ENCODE results near the gene IKZF1.
A peak's percentile ranks its signal among the peaks of the same experiment; 100 is the strongest.

Gene IKZF1

GRCh38 chr7:50332241-50333165, 28.0 kb downstream of the IKZF1 start:
- no peak for DNase-seq (ENCODE audit: low read depth in 1 of 2, low spot score in 1 of 2)
- peak overlapping the region; percentile 49 for H3K27ac ChIP-seq (replicated peaks)
- no peaks in the 10 kb centered on the region for H3K27me3 ChIP-seq (ENCODE audit: insufficient read depth, poor library complexity, severe bottlenecking)
- TF ChIP-seq CTCF (IDR thresholded peaks at IDR 0.05; ENCODE audit: insufficient read depth, low read length), result no peak
- no peak for TF ChIP-seq GABPA (IDR thresholded peaks at IDR 0.05; ENCODE audit: low read depth)
- TF ChIP-seq REST (IDR thresholded peaks at IDR 0.05; ENCODE audit: insufficient replicate concordance, low read depth), result no peak
- no peak for TF ChIP-seq SPI1 (IDR thresholded peaks at IDR 0.05; ENCODE audit: borderline replicate concordance, low read depth)
- no peak for TF ChIP-seq POLR2AphosphoS5 (IDR thresholded peaks at IDR 0.05; ENCODE audit: low read depth)
- no peak overlapping the region for H3K4me3 ChIP-seq (replicated peaks; ENCODE audit: insufficient read depth, low read length)

- Histone ChIP-seq H3K27me3 (ENCODE audit: insufficient read depth, poor library complexity, severe bottlenecking) (no peaks in the 10 kb centered on the region), H3K27ac (replicated peaks) (peak overlapping the region; percentile 49), H3K4me3 (replicated peaks; ENCODE audit: insufficient read depth, low read length) (no peak overlapping the region)
- TF ChIP-seq CTCF (IDR thresholded peaks at IDR 0.05; ENCODE audit: insufficient read depth, low read length) (no peak), GABPA (IDR thresholded peaks at IDR 0.05; ENCODE audit: low read depth) (no peak), REST (IDR thresholded peaks at IDR 0.05; ENCODE audit: insufficient replicate concordance, low read depth) (no peak), SPI1 (IDR thresholded peaks at IDR 0.05; ENCODE audit: borderline replicate concordance, low read depth) (no peak), POLR2AphosphoS5 (IDR thresholded peaks at IDR 0.05; ENCODE audit: low read depth) (no peak; the same call in 1 of the 2 replicates)
- DNase-seq (ENCODE audit: low read depth in 1 of 2, low spot score in 1 of 2), result peak in 1 of 2 experiments; percentile 80
Measured at GRCh38 chr7:50333221-50333651, 28.7 kb downstream of the IKZF1 start.

- no peak overlapping the region for H3K4me3 ChIP-seq (replicated peaks; ENCODE audit: insufficient read depth, low read length)
- TF ChIP-seq SPI1 (IDR thresholded peaks at IDR 0.05; ENCODE audit: borderline replicate concordance, low read depth) (no peak), POLR2AphosphoS5 (IDR thresholded peaks at IDR 0.05; ENCODE audit: low read depth) (no peak), GABPA (IDR thresholded peaks at IDR 0.05; ENCODE audit: low read depth) (no peak), REST (IDR thresholded peaks at IDR 0.05; ENCODE audit: insufficient replicate concordance, low read depth) (no peak), CTCF (IDR thresholded peaks at IDR 0.05; ENCODE audit: insufficient read depth, low read length) (no peak)
- no peaks in the 10 kb centered on the region for H3K27me3 ChIP-seq (ENCODE audit: insufficient read depth, poor library complexity, severe bottlenecking)
- DNase-seq (ENCODE audit: low read depth in 1 of 2, low spot score in 1 of 2), result no peak
- peak overlapping the region; percentile 49 for H3K27ac ChIP-seq (replicated peaks)
Measured at GRCh38 chr7:50334341-50334994, 30.0 kb downstream of the IKZF1 start.
